ENCODE results near the gene HMCN1.
"Not testable (repeated sequence)": the region's sequence is repeated elsewhere in the genome, so short reads cannot be mapped to it uniquely, and the experiment has no call there.

HMCN1 gene

DNA sequence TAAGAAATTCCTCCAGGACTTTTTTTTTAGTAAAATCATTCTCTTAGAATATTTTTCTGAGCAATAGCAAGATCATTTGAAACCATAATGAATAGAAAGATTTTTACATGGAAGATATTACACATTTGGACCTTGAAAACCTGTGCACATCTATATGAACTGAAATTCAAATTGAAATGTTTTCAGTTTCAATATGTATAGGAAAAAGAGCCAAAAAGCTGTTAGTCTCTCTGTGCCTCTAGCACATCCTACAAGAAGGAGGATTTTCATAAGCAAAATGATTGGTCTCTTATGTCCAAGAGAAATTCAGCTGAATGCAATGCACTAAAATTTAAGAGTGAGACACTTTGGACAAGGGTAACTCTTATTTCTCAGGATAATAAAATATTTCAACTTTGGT is 8.2 kb downstream of the HMCN1 start:
- DNase-seq: no peak

DNA sequence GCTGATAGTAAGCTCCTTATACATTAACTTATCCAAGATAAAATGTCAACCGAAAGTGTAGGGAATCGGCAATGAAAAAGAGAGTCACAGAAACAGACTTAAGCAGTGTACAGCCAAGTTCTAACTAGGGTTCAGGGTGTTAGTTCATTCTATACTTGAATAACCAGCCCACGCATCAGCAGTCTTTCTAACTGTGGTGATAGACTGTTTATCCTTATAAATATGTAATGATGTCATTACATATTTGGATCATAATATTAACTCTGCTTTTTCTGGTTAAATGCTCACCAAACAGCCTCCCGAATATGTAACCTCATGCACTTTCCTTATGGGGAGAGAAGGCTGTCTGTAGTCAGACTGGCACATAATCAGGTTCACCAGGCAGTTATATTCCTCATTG is 11.0 kb downstream of the HMCN1 start:
- no peak for DNase-seq

DNA sequence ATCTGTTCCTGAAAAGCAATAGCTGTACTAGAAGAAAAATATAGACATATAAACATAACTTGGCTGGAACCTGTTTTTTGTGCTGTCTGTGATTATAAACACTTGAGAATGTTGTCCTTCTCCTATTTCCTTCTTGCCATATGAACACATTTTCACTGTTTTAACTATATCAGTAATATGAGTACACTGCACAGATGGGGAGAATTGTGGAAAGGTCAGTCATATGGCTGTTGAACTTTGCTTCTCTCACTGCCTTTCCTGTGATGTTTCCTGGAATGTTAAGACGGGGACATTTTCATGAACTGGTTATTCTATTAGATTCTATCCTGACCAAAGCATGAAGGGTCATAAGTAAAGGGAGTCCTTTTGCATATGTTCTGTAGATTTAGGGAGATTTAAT is 24.9 kb downstream of the HMCN1 start:
- DNase-seq: no peak

DNA sequence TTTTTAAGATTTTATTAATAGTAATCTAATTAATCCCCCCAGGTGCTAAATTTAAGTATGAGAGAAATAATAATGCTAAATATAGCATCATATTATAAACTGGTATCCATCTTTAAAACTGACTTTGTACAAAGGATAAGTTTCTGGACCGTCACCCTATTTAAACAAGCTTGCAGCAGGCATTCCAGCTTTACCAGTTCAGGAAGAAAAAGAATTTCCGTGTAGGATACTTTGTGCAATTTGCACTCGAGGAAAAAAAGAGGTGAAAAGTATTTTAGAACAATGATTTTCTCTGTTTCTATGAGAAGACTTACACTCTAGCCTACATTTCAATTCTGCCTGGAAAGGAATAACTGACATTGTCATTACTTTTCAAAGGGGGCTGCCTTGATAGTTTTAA is 27.6 kb downstream of the HMCN1 start:
- DNase-seq: no peak

DNA sequence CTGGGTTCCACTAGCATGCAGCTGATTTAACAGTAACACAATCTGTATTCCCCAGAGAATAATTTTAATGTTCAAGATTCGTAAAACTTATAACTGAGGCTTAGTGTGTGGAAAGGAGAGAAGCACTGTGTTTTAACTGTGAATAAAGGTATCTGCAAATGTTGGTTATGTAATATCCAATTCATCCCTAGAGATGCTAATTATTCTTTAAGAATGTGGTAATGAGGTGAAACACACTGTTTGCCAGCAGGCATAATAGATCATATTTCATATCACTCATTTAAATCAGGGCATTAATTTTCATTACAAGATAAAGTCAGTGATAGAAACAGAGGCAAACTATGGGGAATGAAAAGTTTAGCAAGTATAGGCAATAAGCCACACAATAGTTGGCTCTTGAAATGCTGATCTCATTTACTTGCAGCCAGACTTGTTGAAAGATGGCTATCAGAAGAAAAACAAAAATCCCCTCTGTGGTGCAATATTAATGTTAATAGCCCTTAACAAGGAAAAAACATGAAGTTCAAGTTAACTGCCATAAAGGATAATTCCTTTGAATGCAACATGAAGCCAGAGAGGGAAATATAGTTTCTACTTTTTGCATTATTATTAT is 33.4 kb downstream of the HMCN1 start:
- DNase-seq: no peak

DNA sequence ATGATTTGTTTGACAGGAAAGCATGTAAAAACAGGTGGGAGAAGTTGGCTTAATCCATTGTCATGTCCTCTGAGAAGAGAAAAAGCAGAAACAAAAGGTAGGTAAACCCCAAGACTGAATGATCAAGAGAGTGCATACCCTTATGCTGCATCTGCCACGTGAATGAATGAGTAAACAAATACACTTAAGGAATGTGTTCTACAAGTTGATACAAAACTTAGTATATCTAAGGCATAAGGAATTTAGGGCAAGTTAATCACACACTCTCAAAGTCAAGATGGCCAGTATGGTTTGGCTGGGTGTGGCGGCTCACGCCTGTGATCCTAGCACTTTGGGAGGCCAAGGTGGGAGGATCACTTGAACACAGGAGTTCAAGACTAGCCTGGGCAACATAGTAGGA is 34.2 kb downstream of the HMCN1 start:
- DNase-seq: no peak

DNA sequence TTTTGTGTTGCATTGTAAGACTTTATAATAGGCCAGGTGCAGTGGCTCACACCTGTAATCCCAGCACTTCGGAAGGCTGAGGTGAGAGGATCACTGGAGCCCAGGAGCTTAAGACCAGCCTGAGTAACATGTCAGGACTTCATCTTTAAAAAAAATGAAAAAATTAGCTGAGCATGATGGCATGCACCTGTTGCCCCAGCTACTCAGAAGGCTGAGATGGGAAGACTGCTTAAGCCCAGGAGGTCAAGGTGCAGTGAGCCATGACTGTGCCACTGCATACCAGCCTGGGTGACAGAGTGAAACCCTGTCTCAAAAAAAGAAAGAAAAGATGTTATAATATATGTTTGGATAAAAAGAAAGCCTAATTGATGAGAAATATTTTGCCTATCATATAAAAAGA is 34.9 kb downstream of the HMCN1 start:
- DNase-seq: no peak

DNA sequence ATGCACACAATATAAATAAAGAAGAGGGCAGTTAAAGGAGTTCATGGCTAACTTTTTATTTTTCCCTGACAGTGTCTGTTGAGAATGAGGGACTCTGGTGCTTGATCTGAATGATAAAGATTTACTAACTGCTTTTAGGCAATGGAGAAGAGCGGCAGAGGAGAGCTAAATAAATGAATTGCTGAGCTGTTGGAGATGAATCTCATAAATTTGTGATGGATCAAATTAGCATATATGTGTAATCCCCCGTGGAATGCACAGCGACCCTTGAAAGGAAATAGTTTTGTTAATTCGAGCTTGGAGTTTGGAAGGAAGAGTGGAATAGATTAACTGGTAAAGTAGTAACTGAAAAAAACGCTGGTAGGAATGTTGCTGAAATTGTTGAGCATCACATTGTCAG is 40.2 kb downstream of the HMCN1 start:
- DNase-seq: no peak

DNA sequence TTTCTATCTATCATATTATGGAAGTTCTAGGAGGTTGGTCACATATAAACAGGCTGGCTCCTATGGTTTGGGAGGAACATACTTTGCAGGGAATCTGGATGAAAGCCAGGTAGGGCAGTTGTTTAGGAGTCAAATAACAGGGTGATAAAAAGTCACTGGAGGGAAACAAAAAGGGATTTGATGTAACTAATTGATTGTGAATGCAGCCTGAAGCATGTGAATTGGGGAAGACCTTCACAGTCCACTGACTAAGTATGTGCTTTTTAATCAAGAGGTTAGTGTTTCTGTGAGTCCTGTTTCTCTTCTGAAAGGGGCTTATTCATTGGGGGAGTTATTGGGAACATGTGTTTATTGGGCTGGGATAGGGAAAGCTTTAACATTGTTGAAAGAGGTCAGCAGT is 41.3 kb downstream of the HMCN1 start:
- no peak for DNase-seq

DNA sequence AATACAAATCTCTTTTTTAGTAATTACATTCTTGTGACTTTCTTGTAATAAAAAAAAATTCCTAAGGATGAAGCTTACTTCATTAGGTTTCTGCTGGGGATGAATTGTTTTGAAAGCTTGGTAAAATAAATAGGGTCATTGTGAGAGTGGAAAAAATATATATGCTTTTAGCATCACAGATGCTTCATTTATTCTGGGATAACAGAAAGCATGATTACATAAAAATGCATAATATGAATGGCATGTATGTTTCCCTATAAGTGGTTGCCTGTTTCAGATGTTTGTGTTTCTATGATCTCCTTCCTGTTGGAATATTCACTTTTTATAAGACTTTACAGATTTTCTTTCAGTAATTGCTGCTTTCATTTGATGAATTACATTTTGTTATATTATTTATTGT is 42.3 kb downstream of the HMCN1 start:
- no peak for DNase-seq

DNA sequence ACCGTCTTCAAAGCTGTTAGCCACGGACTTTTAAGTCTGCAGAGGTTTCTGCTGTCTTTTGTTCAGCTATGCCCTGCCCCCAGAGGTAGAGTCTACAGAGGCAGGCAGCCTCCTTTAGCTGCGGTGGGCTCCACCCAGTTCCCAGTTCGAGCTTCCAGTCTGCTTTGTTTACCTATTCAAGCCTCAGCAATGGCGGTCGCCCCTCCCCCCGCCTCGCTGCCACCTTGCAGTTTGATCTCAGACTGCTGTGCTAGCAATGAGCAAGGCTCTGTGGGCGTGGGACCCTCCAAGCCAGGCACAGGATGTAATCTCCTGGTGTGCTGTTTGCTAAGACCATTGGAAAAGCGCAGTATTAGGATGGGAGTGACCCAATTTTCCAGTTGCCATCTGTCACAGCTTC is 49.7 kb downstream of the HMCN1 start:
- DNase-seq: not testable (repeated sequence)

DNA sequence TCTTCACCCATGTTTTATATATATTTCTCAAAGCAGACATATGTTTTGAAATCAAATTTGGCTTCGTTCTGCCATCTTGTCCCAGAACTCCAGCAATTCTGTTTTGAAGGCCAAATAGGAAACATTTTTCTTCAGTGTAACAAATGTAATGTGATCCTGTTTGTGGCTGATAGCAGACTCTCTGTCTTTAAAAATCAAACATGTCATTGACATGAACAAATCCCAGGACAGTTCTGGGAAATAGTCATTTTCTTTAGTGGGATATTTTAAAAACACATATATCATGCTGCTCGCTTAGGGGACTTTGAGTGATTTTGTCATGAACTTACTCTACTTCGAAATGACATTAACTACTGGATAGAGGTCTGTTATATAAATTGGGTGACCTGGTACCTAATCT is 51.4 kb downstream of the HMCN1 start:
- no peak for DNase-seq

DNA sequence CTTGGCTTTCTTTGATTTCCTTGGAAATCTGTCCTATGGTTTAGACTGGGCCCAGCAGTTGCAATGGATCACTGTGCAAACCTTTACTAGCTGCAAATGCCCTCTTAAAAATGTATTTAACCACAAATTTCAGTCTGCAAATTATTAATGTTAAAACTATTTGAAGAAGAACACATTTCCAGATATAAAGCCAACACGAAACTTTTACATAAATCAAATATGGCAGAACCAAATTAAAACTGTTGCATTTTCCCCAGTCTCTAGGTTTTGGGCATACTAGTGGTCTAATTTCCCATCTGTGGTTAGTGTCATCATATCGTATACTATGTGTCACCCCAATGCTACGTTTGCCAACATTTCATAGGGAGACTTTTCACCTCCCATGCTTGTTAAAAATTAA is 52.3 kb downstream of the HMCN1 start:
- DNase-seq: no peak

DNA sequence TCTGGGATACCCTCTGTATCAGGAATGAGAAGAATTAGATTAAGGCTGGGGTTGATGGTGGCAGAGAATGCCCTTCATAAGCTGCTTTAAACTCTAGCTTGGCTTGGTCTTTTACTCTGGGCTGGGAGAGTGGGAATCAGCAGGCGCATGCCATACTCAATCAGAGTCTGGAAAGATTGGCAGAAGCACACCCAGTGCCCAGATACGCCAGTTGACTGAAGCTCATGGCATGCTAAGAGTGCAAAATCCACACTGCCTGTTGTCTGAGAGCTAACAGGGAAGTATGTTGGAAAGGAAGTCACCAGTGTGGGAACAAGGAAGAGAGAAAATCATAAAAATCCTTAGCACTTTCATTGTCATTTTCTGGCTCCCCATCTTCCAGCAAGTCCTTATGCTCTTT is 53.0 kb downstream of the HMCN1 start:
- DNase-seq: no peak

DNA sequence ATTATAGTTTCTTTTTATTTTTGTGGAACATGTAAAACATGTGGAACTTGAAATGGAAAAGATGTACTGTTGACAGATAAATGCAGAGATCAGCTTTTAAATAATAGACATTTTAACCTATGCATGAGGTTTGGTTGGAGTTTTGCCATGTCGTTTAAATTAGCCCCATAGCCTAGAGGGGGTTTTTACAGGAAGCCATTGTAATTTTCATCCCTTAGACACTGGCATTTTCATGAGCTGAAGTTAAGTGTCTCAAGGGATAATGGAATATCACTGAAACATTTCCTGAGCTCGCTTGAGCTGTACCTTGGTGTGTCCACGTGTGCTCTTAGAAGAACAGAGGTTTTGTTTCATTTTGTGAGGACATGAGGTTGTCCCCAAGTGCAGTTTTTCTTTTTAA is 54.2 kb downstream of the HMCN1 start:
- DNase-seq: no peak

DNA sequence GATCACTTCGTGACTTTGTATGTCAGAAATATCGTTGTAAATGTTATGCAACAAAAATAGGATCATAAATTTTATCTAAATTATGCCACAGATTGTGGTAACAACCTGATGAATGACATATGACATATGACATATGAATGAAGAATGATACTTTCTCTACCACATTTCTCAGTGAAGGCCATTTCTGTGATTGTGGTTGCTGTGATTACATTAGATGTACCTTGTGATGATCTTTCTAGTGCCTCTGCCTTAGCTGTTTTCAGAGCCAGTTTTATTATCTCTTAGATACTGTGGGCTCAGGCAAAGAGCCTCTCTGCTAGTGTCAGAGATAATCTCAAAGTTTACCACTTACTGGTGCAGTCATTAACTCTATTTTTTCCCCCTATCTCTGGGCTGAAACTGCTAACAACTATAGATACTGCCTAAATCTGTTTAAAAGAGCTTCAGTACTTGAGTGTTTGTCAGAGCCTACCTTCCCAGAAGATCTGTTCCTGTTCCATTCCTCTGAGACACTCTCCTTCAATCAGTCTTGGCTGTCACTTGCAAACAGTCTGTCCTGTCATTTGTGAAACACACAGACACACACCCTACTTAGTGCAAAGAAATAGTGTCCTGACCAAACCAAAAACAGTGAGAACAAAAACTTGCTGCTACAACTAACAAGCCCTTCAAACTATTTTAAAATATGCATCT is 55.5 kb downstream of the HMCN1 start:
- no peak for DNase-seq

DNA sequence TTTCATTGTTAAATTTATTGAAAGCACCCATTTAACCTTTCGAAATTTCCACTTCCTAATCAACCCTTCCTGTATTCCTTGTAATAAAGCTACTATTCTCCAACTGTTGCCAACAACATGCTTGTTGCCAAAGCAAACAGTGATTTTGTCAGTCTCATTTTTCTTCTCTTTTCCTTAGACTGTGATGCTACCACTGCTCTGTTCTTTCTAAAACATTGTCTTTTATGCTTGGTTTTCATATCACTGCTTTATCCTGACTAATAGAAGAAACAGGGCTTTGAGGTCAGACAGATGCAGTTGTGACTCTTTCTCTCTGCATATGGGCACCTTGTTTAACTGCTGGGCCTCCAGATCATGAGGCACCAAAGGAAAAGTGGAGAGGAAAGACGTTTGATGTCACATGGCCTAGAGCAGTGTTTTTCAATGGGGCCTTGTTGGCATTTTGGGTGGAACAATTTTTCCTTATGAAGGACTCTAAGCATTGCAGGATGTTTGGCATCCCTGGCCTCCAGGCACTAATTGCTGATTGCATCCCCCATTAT is 56.1 kb downstream of the HMCN1 start:
- DNase-seq: no peak

DNA sequence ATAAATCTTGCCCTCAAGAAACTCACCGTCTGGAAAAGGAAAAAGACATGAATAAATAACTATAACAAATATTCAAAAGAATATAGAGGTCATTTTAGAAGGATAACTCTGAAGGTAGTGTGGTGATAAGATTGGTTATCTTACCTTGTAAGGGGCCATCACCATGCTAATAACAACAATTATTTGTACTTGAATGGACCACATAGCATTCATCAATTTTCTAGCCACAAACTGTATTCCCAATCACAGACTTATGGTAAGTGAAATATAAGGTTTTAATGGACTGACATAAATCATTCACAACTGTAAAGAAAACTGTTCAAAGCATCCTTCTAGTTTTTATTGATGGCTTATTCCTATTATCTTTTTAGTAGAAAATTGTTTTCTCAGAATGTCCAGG is 57.8 kb downstream of the HMCN1 start:
- no peak for DNase-seq

DNA sequence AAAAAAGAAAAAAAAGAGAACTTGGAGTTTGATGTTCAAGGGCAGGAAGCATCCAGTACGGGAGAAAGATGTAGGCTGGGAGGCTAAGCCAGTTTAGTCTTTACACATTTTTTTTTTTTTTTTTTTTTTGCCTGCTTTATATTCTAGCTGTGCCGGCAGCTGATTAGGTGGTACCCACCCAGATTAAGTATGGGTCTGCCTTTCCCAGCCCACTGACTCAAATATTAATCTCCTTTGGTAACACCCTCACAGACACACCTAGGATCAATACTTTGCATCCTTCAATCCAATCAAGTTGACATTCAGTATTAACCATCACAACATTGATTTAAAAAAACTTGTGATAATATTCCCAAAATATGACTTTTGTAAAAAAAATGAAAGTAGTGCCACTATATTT is 60.3 kb downstream of the HMCN1 start:
- not testable (repeated sequence) for DNase-seq

DNA sequence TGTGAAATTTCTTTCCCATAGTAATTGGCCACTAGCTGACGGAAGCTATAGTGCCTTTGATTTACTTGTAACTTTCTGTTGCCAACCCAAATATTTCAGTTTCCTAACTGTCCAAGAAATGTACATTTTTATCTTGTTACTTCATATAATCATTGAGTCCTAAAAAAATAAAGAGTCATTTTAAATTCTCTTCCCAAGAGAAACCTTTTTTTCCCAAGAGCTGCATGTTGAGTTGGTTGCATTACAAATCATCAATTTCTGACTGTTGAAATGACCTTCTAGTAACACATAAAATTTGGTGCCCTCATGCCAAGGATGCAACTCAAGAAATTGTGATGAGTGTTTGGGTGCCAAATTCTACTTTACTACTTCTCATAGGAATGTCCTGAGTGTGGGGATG is 61.0 kb downstream of the HMCN1 start:
- no peak for DNase-seq

DNA sequence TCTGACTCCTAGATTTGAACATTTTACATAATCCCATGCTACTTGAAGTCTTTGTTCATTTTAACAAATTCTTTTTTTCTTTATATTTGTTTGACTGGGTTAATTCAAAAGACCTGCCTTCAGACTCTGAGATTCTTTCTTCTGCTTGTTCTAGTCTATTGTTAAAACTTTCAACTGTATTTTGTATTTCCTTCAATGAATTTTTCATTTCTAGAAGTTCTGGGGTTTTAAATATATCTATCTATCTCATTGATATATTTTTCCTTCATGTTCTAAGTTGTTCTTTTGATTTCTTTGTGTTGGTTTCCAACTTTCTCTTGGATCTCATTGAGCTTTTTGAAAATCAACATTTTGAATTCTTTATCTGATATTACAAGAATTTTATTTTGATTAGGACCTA is 64.3 kb downstream of the HMCN1 start:
- DNase-seq: no peak

DNA sequence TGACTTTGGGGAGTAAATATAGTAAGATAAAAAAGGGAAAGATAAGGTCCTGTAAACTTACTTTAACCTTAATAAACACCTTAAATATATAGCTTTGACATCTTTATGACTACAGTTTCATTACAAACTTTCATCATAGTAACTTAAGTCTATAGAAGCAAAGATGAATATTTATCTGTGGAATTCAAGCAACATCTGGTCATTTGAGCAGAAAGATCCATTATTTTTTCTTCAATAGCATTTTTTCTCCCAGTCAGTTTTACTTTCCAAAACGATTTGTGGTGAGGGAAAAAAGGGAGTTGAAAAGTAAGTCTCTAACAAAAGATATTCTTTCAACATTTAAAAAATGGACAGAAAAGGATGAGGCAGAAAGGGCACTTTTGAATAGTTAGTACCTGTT is 69.0 kb downstream of the HMCN1 start:
- DNase-seq: no peak

DNA sequence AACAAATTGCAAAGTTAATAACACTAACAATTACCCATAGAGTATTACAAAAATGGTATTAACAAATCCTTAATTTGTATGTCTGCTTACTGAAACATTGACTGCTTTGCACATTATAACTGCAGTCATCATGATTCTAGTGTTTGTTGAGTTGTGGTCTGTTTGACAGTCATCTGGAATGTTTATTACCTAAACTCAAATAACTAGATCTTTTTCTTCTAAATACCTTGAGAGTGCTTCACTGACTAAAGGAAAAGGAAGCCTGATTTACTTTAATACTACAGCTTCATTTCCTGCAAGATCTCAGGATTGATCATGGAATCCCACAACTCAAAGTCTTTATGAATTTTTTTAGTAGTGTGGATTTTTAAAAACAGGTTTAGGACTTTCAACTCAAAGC is 70.0 kb downstream of the HMCN1 start:
- DNase-seq: no peak

DNA sequence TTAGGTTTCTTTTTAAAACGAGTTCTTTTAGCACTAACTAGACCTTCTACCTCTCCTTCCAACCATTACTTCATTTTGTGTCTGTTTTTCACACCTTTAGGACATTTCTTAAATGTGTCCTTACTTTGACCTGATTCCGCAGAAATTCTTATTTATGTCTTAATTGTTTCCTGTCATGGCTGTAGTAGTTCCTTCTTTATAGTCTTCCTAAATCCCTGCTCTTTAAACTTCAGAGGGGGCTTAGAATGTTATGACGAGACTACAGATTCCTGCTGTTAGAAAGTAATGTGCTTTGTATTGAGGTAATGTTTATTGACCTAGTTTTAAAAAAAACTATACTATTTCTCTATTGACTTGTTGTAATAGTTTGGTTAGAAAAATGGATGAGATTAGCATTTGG is 70.4 kb downstream of the HMCN1 start:
- DNase-seq: no peak

DNA sequence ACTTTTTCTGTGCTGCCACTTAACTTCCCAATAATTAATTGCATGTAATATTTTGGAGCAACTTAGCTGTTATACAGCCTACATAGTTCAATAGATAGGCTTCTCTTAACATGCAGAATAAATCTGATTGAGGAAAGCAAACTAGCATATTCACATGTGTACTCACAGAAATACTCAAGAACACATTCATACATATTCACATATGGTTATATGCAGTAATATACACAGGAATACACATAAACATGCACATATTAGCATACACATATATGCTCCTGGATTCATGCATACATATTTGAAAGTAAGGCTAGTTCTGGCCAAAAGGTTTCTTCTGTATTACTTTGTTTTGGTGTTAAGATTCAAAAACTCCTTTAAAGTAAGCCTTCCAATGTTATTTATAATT is 73.1 kb downstream of the HMCN1 start:
- DNase-seq: no peak

All from cortex of kidney (tissue), 1 donor.